ENCODE measurements around the gene ALDH6A1. TPM values are rescaled to one million over a fixed set of nuclear protein-coding genes. Genes with fewer than 3 reads are reported as not detected.

Gene ALDH6A1
- total and polyA plus RNA-seq, 2 of the 13 experiments (the other 11 are each of a cell fraction or from before 2014, with no cell fraction given), result 26.9 to 49.9 TPM

- TF ChIP-seq PATZ1 (CRISPR knock-in tag; IDR thresholded peaks at IDR 0.05) (no peak), TOE1 (CRISPR knock-in tag; IDR thresholded peaks at IDR 0.05) (no peak), JUND (CRISPR knock-in tag; IDR thresholded peaks at IDR 0.05) (no peak), ZNF790 (CRISPR knock-in tag; IDR thresholded peaks at IDR 0.05; ENCODE audit: borderline replicate concordance) (no peak)
Measured at GRCh38 chr14:74109369-74109768, 25.1 kb upstream of the ALDH6A1 start (continued).

- ChIA-PET CTCF (ENCODE audit: low intra/inter-chr PET ratio, low total read pairs) (no interaction called here), POLR2A (no interaction called here)
- H3K9me3 ChIP-seq (ENCODE audit: low read length), result no peaks in the 10 kb centered on the region
- no peak overlapping the region for H3K27ac ChIP-seq (ENCODE audit: extremely low read length, insufficient read depth, low read length)
- H3K4me2 ChIP-seq (ENCODE audit: low read depth, low read length), result no peak overlapping the region
- H3K9ac ChIP-seq (ENCODE audit: insufficient read depth, low read depth, low read length), result no peak overlapping the region
- no peak overlapping the region for H3K4me3 ChIP-seq (replicated peaks in 1 of 3; ENCODE audit: insufficient read depth in 1 of 3, low read depth in 2 of 3, low read length in 3 of 3)
- 97% methylated on average over 2 of the region's 2 CpGs for WGBS (ENCODE audit: low lambda C conversion rate)
- peaks cover 4 to 32% of the 10 kb centered on the region in 2 experiments; a peak in 4 of 5 replicates for H3K36me3 ChIP-seq (replicated peaks in 1 of 2; ENCODE audit: control insufficient read depth in 1 of 2, insufficient read depth in 2 of 2, low read length in 2 of 2)
- no peak for FAIRE-seq
- no peaks in the 10 kb centered on the region for H4K20me1 ChIP-seq (ENCODE audit: insufficient read depth, low read length)
- H2AFZ ChIP-seq (ENCODE audit: low read length), result no peak overlapping the region
- no TSS peak for BruUV-seq (replicated peaks)
- no peaks in the 10 kb centered on the region for H3K79me2 ChIP-seq (ENCODE audit: insufficient read depth, low read length)
- H3K4me1 ChIP-seq (ENCODE audit: insufficient read depth, low read length), result no peaks in the 10 kb centered on the region
- TF ChIP-seq GPBP1L1 (CRISPR knock-in tag; IDR thresholded peaks at IDR 0.05) (no peak), KDM5B (CRISPR knock-in tag; IDR thresholded peaks at IDR 0.05; ENCODE audit: borderline replicate concordance) (no peak), DRAP1 (CRISPR knock-in tag; IDR thresholded peaks at IDR 0.05) (no peak), ZFP1 (CRISPR knock-in tag; IDR thresholded peaks at IDR 0.05) (no peak), YEATS2 (CRISPR knock-in tag; IDR thresholded peaks at IDR 0.05; ENCODE audit: borderline replicate concordance) (no peak), GLI4 (CRISPR knock-in tag; IDR thresholded peaks at IDR 0.05; ENCODE audit: borderline replicate concordance) (no peak), SALL2 (CRISPR knock-in tag; IDR thresholded peaks at IDR 0.05) (no peak), CAMTA2 (CRISPR knock-in tag; IDR thresholded peaks at IDR 0.05; ENCODE audit: borderline replicate concordance) (no peak)
- DNase-seq (ENCODE audit: low spot score), result no peak
- no peaks in the 10 kb centered on the region for H3K27me3 ChIP-seq (ENCODE audit: control insufficient read depth in 1 of 2, insufficient read depth in 2 of 2, low read length in 2 of 2)
- in situ Hi-C loops (cut with HindIII; ENCODE audit: extremely low pct_ligation_motif_present, low pct_unique_long_range_greater_than_20kb), result no loop called here
- no peak for ATAC-seq
- intact Hi-C loops (cut with micrococcal nuclease; ENCODE audit: unreplicated experiment), result no loop called here
Measured at GRCh38 chr14:74105381-74105780, 21.1 kb upstream of the ALDH6A1 start.

Data from HepG2 (cell line).